ENCODE data around the gene TMPRSS3. TPM values are rescaled to one million over a fixed set of nuclear protein-coding genes. Genes with fewer than 3 reads are reported as not detected.

Gene TMPRSS3
- not detected in 2 replicates for total RNA-seq

DNA sequence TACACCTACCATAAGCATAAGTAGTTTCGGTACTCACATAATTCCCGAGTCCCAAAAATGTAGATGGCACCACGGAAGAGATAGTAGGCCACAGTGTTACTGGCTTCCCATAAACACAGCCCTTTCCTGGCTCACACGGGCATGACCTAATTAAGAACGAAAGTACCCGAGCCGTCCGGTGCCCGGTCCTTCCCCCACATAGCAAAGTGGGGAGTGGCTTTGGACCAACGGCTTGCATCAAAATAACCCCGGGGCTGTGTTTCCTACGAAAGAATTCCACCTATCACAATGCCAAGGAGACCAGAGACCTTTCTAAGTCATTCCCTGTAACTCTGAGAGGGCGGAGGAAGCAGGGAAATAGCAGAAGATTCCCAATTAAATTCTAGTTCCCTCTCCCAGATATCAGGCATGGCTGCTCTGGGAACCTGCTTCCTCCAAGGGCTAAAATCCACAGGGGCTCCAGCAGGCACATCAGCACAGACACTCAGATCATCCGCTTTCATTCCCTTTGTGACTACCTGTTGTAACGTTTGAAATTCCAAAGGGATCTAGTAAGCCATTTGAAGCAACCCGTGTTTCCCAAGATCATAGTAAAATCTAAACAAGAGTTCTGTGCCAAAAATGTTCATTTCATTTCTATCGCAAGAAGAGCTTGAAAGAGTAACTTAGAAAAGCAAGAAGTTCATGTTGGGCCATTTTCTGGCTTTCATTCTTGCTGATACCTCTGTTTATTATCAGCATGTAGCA lies at the start of gene TMPRSS3:
Gene TMPRSS3 (minus strand): TSS at position 148 of the 747 bp plus-strand sequence. CDS start 635 bp downstream, outside the sequence.

DNA sequence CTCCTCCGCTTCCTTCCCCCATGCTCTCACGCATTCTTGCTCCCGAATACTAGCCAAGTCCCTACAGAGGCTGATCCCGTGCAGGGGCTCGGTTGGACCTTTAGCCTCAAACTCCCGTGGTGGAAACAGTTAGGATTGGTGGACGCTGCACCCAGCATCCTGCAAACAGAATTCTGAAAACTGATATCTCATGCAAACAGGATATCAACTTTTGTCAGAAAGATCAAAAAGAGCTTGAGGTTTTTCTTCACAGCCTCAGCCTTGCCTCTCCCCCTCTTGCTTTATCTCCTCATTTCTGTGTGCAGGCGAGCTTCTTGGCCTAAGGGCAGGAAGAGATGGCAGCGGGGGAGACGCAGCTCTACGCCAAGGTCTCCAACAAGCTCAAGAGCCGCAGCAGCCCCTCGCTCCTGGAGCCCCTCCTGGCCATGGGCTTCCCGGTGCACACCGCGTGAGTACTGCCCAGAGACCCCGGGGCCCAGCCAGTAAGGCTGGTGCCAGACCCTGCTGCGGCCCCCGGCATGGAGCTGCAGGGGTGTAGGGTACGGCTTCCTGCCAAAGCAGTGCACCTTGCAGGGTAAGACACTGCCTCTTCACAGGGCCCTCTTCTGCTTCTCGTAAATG lies 7.9 kb upstream of the TMPRSS3 start, which contains the start of gene UBASH3A:
Gene UBASH3A (plus strand): TSS at position 292 of the 621 bp plus-strand sequence. CDS start 44 bp downstream, at position 336.

DNA sequence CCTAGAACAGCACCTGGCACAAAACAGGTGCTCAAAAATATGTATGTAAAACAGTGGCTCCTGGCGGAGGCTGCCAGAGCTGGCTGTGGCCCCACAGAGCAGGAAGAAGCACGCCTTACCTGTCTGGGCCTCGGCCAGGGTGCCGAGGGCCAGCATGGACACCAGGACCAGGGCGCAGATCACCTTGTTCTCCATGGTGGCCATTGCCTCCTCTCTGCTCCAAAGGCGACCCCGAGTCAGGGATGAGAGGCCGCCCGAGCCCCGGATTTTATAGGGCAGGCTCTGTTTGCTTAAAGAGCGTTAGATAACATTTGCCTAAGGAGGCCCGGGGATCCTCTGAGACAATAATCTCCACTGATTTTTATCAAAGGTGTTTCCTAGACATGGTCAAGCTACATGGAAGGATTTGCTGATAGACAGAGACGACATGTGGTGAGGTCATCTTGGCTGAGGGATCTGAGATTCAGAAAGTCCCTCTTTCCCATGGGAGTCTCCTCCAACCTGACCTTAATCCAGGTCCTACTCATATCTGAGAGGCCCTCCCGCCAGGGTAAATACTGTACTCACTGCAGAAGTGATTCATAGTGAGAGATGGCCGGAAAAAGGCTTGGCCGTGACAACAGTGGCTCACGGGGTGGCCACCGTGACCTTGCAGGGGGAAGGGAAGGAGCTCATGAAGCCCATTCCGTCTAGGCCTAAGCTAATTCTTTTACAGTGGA lies 29.4 kb downstream of the TMPRSS3 start, which contains the start of gene TFF1:
Gene TFF1 (minus strand): TSS at position 244 of the 719 bp plus-strand sequence. CDS start 40 bp downstream, at position 204.

DNA sequence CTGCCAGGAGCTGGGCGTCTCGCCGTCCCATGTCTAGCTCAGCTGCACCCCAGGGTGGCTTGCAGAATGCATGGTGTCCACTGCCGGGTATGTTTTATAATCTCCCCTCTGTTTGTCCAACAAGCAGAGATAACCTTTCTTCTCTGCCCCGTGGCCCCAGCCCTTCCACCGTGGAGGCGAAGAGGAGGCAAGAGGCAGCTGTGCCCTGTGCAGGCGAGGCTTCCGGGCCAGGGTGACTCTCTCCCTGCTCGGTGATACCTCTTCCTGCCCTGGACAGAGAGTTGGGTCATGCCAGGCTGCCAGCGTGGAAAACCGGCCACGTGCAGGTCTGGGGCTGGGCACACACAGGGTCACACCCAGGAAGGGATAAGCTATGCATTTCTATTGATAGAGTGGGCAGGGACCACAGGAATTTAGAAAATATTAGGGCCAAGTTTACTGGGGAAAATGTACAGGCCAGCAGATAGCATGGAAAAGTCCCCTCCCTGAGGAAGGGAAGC lies 44.9 kb downstream of the TMPRSS3 start, which contains the start of gene TFF2:
Gene TFF2 (minus strand): TSS at position 68 of the 500 bp plus-strand sequence. CDS start 37 bp downstream, at position 31.

Other genes with a start within 250 kb of the TMPRSS3 start
- 2.9 TPM in 1 of 2 replicates, not detected in the other for gene ABCG1, start 176.9 kb downstream of the TMPRSS3 start, total RNA-seq
- 1.1 and 1.4 TPM in 2 replicates for gene TFF3, start 80.6 kb downstream of the TMPRSS3 start, total RNA-seq
- not detected in 2 replicates for gene TFF2, start 45.1 kb downstream of the TMPRSS3 start, total RNA-seq
- 0.49 TPM in 1 of 2 replicates, not detected in the other for gene TFF1, start 29.5 kb downstream of the TMPRSS3 start, total RNA-seq
- not detected in 2 replicates for gene UBASH3A, start 7.8 kb upstream of the TMPRSS3 start, total RNA-seq
- 0.38 TPM in 1 of 2 replicates, not detected in the other for gene RSPH1, start 100.2 kb upstream of the TMPRSS3 start, total RNA-seq
- gene SLC37A1, start 117.8 kb upstream of the TMPRSS3 start, total RNA-seq: 7.3 and 13.6 TPM in 2 replicates

All from mesangial cell (primary cell).